Parathyroid adenoma (tissue), 2 donors: Measurements from ENCODE around the gene YJU2.
"Not testable (repeated sequence)": the region's sequence is repeated elsewhere in the genome, so short reads cannot be mapped to it uniquely, and the experiment has no call there.

Source experiments
- H2AFZ ChIP-seq: fragments of 300-600 bp; sonication (generic); one replicate; pipeline ENCODE4 v1.7.0; 2017; ENCODE audit warnings: antibody characterized with exemption, mild to moderate bottlenecking
- H3K27ac ChIP-seq: fragments of 300-600 bp; sonication (generic); one replicate; pipeline ENCODE4 v1.7.0; 2017
- H3K27me3 ChIP-seq: fragments of 300-600 bp; sonication (generic); one replicate; pipeline ENCODE4 v1.7.0; 2017; ENCODE audit warnings: low read length; ENCODE audit not compliant: control insufficient read depth, insufficient read depth
- H3K36me3 ChIP-seq: fragments of 300-600 bp; sonication (generic); one replicate; pipeline ENCODE4 v1.7.0; 2017; ENCODE audit warnings: low read length; ENCODE audit not compliant: control insufficient read depth, insufficient read depth
- H3K4me1 ChIP-seq: fragments of 300-600 bp; sonication (generic); one replicate; pipeline ENCODE4 v1.7.0; 2017; ENCODE audit warnings: control low read depth
- H3K4me2 ChIP-seq: fragments of 300-600 bp; sonication (generic); one replicate; pipeline ENCODE4 v1.7.0; 2017; ENCODE audit warnings: low read length
- H3K4me3 ChIP-seq: fragments of 300-600 bp; sonication (generic); one replicate; pipeline ENCODE4 v1.7.0; 2017; ENCODE audit warnings: low read depth, low read length
- H3K79me2 ChIP-seq: fragments of 300-600 bp; sonication (generic); one replicate; pipeline ENCODE4 v1.7.0; 2017; ENCODE audit warnings: control low read depth
- H3K9ac ChIP-seq: fragments of 300-600 bp; sonication (generic); one replicate; pipeline ENCODE4 v1.7.0; 2017; ENCODE audit warnings: mild to moderate bottlenecking
- H3K9me3 ChIP-seq: fragments of 300-600 bp; sonication (generic); one replicate; pipeline ENCODE4 v1.7.0; 2017; ENCODE audit warnings: low read length; ENCODE audit not compliant: control insufficient read depth
- TF ChIP-seq, protein P1 (sequence below): fragments of 300-600 bp; sonication (generic); IDR thresholded peaks from one replicate; pipeline ENCODE4 v1.7.0; 2017; ENCODE audit warnings: antibody characterized with exemption, mild to moderate bottlenecking
- donor health status: primary hyperparathyroidism.

YJU2 gene

DNA sequence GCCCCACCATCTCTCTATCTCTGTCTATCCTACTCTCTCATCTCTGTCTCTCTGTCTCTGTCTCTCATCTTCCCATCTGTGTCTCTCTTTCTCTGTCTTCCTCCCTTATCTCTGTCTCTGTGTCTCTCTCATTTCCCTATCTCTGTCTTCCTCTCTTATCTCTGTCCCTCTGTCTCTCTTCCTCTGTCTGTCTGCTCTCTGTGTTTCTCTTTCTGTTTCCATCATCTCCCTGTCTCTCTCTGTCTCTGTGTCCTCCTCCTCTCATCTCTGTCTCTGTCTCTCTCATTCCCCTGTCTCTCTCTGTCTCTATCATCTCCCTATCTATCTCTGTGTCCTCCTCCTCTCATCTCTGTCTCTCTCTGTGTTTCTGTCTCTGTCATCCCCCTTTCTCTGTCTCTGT, 19.1 kb upstream of the YJU2 start:
- H3K36me3 ChIP-seq = no peaks in the 10 kb centered on the region
- no peak overlapping the region for H3K27ac ChIP-seq
- H3K79me2 ChIP-seq = no peaks in the 10 kb centered on the region
- TF ChIP-seq, protein P1, sequence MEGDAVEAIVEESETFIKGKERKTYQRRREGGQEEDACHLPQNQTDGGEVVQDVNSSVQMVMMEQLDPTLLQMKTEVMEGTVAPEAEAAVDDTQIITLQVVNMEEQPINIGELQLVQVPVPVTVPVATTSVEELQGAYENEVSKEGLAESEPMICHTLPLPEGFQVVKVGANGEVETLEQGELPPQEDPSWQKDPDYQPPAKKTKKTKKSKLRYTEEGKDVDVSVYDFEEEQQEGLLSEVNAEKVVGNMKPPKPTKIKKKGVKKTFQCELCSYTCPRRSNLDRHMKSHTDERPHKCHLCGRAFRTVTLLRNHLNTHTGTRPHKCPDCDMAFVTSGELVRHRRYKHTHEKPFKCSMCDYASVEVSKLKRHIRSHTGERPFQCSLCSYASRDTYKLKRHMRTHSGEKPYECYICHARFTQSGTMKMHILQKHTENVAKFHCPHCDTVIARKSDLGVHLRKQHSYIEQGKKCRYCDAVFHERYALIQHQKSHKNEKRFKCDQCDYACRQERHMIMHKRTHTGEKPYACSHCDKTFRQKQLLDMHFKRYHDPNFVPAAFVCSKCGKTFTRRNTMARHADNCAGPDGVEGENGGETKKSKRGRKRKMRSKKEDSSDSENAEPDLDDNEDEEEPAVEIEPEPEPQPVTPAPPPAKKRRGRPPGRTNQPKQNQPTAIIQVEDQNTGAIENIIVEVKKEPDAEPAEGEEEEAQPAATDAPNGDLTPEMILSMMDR = no peak
- no peak overlapping the region for H3K4me2 ChIP-seq
- H3K27me3 ChIP-seq = no peaks in the 10 kb centered on the region
- no peak overlapping the region for H3K4me3 ChIP-seq
- no peaks in the 10 kb centered on the region for H3K9me3 ChIP-seq
- no peak overlapping the region for H3K9ac ChIP-seq
- no peak overlapping the region for H2AFZ ChIP-seq
- H3K4me1 ChIP-seq = no peaks in the 10 kb centered on the region

DNA sequence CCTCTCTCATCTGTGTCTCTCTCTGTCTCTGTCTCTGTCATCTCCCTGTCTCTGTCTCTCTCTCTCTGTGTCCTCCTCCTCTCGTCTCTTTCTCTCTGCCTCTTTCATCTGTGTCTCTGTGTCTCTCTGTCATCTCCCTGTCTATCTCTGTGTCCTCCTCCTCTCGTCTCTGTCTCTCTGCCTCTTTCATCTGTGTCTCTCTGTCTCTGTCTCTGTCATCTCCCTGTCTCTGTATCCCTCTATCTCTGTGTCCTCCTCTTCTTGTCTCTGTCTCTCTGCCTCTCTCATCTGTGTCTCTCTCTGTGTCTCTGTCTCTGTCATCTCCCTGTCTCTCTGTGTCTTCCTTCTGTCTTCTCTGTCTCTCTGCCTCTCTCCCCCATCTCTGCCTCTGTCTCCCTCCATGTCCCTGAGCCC, 18.1 kb upstream of the YJU2 start:
- Histone ChIP-seq H2AFZ (no peak overlapping the region), H3K36me3 (no peaks in the 10 kb centered on the region), H3K9me3 (no peaks in the 10 kb centered on the region), H3K27me3 (no peaks in the 10 kb centered on the region), H3K4me1 (no peaks in the 10 kb centered on the region), H3K27ac (no peak overlapping the region), H3K4me3 (no peak overlapping the region), H3K4me2 (no peak overlapping the region), H3K9ac (no peak overlapping the region), H3K79me2 (no peaks in the 10 kb centered on the region)
- TF ChIP-seq, protein P1 = no peak

DNA sequence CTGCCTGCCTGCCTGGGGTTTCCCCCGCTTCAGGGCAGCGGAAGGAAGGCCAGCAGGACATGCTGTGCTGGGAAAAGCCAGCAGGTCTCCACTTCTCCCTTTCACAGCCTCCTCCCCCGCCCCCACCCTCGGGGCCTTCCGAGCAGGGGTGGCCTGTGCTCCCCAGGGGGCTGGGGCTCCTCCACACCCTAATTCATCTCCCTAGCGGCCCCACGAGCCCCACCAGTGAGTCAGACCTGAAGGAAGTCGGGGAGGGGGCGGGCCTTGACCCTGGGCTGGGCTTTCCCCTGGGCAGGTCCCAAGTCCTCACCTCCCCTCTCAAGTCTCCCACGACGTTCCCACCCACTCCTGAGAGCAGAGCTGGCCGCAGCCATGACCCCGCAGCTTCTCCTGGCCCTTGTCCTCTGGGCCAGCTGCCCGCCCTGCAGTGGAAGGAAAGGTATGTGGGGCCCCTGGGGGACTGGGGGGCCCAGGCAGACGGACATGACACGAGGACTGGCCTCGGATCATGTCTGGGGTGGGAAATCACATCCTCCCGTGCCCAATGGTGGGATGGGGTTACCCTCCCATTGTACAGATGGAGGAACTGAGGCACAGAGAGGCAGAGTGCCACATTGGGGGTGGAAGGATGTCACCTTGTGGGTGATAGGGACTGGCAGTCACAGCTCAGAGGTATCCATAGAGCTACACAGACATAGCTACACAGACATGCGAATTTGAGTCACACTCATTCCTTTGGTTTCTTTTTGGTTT, 17.5 kb upstream of the YJU2 start, which contains the start of gene EBI3:
EBI3 (plus strand) TSS at position 345 of the 753 bp plus-strand sequence; CDS start at position 373, 28 bp downstream.
- Histone ChIP-seq H3K4me2 (no peak within 1 kb of the TSS), H3K36me3 (no peaks in the 10 kb centered on the region), H2AFZ (no peak within 1 kb of the TSS), H3K4me3 (no peak within 1 kb of the TSS), H3K4me1 (no peaks in the 10 kb centered on the region), H3K9me3 (no peaks in the 10 kb centered on the region), H3K27ac (no peak within 1 kb of the TSS), H3K9ac (no peak within 1 kb of the TSS), H3K27me3 (no peaks in the 10 kb centered on the region), H3K79me2 (no peaks in the 10 kb centered on the region)
- TF ChIP-seq, protein P1 = no peak

DNA sequence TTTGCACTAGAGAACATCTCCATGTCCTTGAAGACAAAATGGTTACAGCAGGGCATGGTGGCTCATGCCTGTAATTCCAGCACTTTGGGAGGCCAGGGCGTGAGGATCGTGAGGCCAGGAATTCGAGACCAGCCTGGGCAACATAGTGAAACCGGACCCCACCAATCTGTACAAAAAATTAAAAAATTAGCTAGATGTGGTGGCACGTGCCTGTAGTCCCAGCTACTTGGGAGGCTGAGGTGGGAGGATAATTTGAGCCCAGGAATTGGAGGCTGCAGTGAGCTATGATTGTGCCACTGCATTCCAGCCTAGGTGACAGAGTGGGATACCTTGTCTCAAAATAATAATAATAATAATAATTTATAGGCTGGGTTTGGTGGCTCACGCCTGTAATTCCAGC, 16.6 kb upstream of the YJU2 start:
- H3K4me2 ChIP-seq, H3K4me3 ChIP-seq, H3K4me1 ChIP-seq, H3K79me2 ChIP-seq, H3K27me3 ChIP-seq, H3K9ac ChIP-seq, H3K9me3 ChIP-seq, H2AFZ ChIP-seq, H3K36me3 ChIP-seq, H3K27ac ChIP-seq: not testable (repeated sequence)

DNA sequence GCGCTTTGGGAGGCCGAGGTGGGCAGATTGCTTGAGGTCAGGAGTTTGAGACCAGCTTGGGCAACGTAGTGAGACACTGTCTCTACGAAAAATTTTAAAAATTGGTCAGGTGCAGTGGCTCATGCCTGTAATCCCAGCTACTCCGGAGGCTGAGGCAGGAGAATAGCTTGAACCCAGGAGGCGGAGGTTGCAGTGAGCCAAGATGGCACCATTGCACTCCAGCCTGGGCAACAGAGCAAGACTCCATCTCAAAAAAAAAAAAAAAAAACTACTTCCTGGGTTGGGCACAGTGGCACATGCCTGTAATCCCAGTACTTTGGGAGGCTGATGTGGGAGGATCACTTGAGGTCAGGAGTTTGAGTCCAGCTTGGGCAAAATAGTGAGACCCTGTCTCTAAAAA, 15.4 kb upstream of the YJU2 start:
- H3K27me3 ChIP-seq, H3K9ac ChIP-seq, H3K9me3 ChIP-seq, H3K4me1 ChIP-seq, H3K4me2 ChIP-seq, H3K27ac ChIP-seq, H3K79me2 ChIP-seq, H3K36me3 ChIP-seq, H2AFZ ChIP-seq, H3K4me3 ChIP-seq: not testable (repeated sequence)

DNA sequence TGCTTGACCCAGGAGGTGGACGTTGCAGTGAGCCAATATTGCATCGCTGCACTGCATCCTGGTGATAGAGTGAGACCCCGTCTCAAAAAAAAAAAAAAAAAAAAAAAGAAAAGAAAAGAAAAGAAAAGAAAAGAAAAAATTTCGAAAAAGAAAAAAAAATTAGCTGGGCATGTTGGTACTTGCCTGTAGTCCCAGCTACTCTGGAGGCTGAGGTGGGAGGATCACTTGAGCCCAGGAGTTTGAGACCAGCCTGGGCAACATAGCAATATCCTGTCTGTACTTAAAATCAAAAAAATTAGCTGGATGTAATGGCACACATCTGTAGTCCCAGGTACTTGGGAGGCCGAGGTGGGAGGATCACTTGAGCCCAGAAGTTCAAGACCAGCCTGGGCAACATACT, 14.7 kb upstream of the YJU2 start:
- H3K4me2 ChIP-seq, H3K9ac ChIP-seq, H3K4me1 ChIP-seq, H3K79me2 ChIP-seq, H3K36me3 ChIP-seq, H3K27ac ChIP-seq, H3K4me3 ChIP-seq, H2AFZ ChIP-seq, H3K9me3 ChIP-seq, H3K27me3 ChIP-seq: not testable (repeated sequence)
